ENCODE results near the gene MRNIP. TPM values are rescaled to one million over a fixed set of nuclear protein-coding genes. Genes with fewer than 3 reads are reported as not detected.

Gene MRNIP
- total RNA-seq, 1 experiment from 2014 or later, result 36.2 TPM

DNA sequence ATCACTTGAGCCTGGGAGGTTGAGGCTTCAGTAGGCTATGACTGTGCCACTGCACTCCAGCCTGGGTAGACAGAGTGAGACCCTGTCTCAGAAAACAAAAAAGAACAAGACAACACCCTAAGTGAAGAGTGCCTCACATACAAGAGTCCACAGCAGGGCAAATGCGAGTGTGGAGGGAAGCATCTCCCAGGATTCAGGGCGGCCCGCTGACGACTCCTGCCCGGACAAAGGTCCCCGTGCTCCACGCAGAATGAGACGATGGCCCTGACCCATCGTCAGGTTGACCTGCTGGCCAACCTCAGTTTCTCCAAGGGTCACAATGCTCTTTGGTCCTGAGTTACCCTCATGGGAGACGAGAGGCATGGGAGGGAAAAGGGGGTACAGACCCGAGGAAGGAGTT is 18.3 kb downstream of the MRNIP start (continued):
- TF ChIP-seq, protein P1, sequence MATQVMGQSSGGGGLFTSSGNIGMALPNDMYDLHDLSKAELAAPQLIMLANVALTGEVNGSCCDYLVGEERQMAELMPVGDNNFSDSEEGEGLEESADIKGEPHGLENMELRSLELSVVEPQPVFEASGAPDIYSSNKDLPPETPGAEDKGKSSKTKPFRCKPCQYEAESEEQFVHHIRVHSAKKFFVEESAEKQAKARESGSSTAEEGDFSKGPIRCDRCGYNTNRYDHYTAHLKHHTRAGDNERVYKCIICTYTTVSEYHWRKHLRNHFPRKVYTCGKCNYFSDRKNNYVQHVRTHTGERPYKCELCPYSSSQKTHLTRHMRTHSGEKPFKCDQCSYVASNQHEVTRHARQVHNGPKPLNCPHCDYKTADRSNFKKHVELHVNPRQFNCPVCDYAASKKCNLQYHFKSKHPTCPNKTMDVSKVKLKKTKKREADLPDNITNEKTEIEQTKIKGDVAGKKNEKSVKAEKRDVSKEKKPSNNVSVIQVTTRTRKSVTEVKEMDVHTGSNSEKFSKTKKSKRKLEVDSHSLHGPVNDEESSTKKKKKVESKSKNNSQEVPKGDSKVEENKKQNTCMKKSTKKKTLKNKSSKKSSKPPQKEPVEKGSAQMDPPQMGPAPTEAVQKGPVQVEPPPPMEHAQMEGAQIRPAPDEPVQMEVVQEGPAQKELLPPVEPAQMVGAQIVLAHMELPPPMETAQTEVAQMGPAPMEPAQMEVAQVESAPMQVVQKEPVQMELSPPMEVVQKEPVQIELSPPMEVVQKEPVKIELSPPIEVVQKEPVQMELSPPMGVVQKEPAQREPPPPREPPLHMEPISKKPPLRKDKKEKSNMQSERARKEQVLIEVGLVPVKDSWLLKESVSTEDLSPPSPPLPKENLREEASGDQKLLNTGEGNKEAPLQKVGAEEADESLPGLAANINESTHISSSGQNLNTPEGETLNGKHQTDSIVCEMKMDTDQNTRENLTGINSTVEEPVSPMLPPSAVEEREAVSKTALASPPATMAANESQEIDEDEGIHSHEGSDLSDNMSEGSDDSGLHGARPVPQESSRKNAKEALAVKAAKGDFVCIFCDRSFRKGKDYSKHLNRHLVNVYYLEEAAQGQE (IDR thresholded peaks at IDR 0.05; ENCODE audit: low read depth), result no peak
- TF ChIP-seq POLR2AphosphoS5 (IDR thresholded peaks at IDR 0.05; ENCODE audit: low read depth, low read length), result no peak
- TF ChIP-seq ZFX (IDR thresholded peaks at IDR 0.05), result no peak

DNA sequence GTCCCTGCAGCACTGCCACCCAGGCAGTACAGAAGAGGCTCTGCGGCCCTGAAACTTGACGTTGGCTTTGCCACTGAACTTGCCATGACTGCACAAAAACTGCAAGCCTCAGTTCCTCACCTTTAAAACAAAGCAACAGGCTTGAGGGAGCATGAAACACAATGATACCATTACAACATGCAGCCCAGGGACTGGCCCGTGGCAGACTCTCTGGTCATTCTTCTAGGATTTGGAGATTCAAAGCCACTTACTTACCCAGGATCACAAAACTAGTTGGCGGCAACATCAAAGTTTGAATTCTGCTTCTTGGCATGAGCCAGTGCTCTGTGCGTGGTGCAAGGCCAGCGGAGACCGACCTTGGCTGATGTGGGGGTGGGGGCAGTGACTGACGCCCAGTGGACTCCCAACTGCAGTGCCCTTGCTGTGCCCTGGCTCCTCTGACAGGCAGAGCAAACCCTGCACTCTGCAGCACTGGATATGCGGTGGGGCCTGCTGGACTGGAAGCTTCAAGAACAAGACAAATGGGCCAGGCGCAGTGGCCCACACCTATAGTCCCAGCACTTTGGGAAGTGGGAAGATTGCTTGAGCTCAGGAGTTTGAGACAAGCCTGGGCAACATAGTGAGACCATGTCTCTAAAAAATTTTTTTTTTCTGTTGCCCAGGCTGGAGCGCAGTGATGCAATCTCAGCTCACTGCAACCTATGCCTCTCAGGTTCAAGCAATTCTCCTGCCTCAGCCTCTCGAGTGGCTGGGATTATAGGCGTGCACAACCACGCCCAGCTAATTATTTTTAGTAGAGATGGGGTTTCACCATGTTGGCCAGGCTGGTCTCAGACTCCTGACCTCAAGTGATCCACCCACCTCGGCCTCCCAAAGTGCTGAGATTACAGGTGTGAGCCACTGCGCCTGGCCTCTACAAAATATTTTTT is 19.0 kb downstream of the MRNIP start:
- peaks cover 4% of the 10 kb centered on the region; the same call in 1 of the 2 replicates for H4K20me1 ChIP-seq (ENCODE audit: insufficient read depth)
- no peak overlapping the region for H3K4me3 ChIP-seq (replicated peaks in 1 of 2; ENCODE audit: low read depth in 1 of 2, low read length in 2 of 2)
- BruUV-seq (replicated peaks), result no TSS peak
- H3K79me2 ChIP-seq (ENCODE audit: insufficient read depth, low read length), result no peaks in the 10 kb centered on the region
- ChIA-PET RAD21 (ENCODE audit: low non-redundant PET in 1 of 2, low total read pairs in 2 of 2, uncharacterized antibody in 2 of 2, unreplicated experiment in 2 of 2) (no interaction called here), CTCF (no interaction called here), POLR2A (interaction anchor here (1.0 kb wide), 1 partner anchor 9 kb away, joined by 3 read pairs; no protein-coding TSS in a partner anchor)
- intact Hi-C loops (cut with micrococcal nuclease), result no loop called here
- peaks cover 20 to 26% of the 10 kb centered on the region in 2 experiments; a peak in 3 of 4 replicates for H3K36me3 ChIP-seq (ENCODE audit: control insufficient read depth in 1 of 2, insufficient read depth in 2 of 2, low read length in 2 of 2)
- peak overlapping the region; percentile 43; the same call in 1 of the 2 replicates for H3K27ac ChIP-seq (ENCODE audit: low read depth, low read length)
- peak; percentile 33 for ATAC-seq
- no peak overlapping the region for H3K4me2 ChIP-seq (ENCODE audit: low read length)
- DNase-seq (ENCODE audit: low read depth, low spot score), result no peak
- H2AFZ ChIP-seq (ENCODE audit: low read depth, low read length, poor library complexity, severe bottlenecking), result no peak overlapping the region
- H3K9ac ChIP-seq (ENCODE audit: low read length), result no peak overlapping the region
- H3K9me3 ChIP-seq (ENCODE audit: control insufficient read depth in 1 of 2, insufficient read depth in 1 of 2, low read depth in 1 of 2, low read length in 2 of 2), result no peaks in the 10 kb centered on the region
- TF ChIP-seq TCF7L2 (IDR thresholded peaks at IDR 0.05; ENCODE audit: borderline replicate concordance, extremely low read depth, insufficient read depth, insufficient read length) (peak; percentile 17), POLR2AphosphoS5 (IDR thresholded peaks at IDR 0.05; ENCODE audit: low read depth, low read length) (peak; percentile 52; the same call in 1 of the 2 replicates), ZFX (IDR thresholded peaks at IDR 0.05) (no peak)
- no peaks in the 10 kb centered on the region for H3K9me2 ChIP-seq (ENCODE audit: insufficient read depth)
- H3K27me3 ChIP-seq (ENCODE audit: insufficient read depth, low read length), result no peaks in the 10 kb centered on the region
- no peaks in the 10 kb centered on the region for H3K4me1 ChIP-seq (ENCODE audit: control insufficient read depth in 1 of 2, insufficient read depth in 2 of 2, low read length in 2 of 2)
